ENCODE measurements around the gene SCGB3A2.
"Not testable (repeated sequence)": the region's sequence is repeated elsewhere in the genome, so short reads cannot be mapped to it uniquely, and the experiment has no call there.

Gene SCGB3A2

DNA sequence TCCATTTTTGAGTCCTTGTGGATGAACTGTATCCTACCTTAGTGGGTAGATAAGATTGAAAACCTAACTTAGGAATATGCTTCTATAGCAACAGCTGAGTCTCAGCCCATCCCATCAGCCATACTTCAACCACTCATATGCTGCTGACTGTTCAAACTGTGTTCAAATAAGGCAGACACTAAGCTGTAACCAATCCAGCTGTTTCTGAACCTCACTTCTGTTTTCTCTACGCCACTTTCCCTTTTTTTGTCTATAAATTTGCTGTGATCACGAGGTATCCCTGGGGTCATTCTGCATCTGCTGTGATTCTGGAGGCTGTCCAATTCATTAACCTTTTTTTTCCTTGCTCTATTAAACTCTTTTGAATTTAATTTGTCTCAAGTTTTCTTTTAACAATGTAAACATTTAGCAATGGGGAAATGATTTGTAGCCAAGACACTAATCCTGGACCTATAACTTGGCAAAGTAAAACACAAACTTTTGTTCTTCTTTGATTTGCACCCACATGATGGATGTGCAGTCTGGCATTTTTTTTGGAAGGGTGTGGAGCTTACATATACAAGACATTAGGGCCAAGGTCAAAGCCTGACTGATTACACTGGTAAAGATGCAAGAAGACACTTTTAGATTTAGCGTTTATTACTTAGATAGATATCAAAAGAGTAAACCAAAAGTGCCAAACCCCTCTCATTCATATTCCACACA, 14.9 kb upstream of the SCGB3A2 start:
- no peak for DNase-seq (ENCODE audit: low read depth)

DNA sequence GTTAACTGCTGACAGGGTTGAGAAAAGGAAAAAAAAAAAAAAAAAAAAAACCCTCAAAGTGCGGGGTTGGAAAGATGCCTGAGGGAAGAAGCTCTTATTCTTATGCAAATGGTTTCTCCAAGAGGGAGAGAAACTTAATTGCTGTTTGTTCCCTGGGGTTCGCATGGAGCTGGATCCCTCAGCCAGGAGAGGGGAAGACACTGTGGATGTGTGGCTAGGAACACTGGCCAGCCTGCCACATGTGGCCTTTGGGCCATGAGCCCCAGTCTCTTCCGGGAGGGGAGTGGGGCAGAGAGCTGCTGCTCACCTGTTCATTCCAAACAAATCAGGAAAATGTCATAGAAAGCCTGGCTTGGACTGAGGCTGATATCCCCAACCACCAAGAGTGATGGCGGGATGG, 9.4 kb upstream of the SCGB3A2 start:
- DNase-seq (ENCODE audit: low read depth): no peak

GRCh38 chr5:147869892-147870291, 8.6 kb upstream of the SCGB3A2 start:
- DNase-seq (ENCODE audit: low read depth): not testable (repeated sequence)

DNA sequence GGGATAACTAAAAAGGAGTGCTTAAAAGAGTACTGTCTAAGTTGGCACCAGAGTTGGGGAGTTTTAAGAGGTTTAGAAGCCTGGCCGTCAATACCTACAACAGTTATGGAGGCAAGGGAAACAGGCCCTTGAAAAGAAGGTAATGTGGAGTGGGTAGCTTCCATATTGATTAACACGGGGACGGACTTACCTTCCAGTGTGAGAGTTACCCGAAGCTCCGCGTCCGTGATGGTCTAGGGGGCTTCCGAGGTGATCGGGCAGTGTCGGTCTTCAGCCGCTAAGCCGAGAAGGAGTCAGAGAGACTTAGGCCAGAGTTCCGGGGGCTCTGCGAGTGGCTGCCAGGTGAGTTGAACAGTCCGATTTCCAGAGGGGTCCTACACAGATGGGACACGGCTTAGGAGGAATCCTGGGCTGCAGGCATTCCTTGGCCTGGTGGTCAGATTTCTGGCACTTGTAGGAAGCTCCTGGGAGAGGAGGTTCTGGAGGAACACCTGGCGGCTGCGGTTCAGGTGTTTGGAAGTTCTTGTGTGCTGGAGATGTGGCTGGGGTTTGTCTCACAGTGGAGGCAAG, 6.4 kb upstream of the SCGB3A2 start:
- DNase-seq (ENCODE audit: low read depth): not testable (repeated sequence)

GRCh38 chr5:147872744-147873435, 5.6 kb upstream of the SCGB3A2 start:
- not testable (repeated sequence) for DNase-seq (ENCODE audit: low read depth)

DNA sequence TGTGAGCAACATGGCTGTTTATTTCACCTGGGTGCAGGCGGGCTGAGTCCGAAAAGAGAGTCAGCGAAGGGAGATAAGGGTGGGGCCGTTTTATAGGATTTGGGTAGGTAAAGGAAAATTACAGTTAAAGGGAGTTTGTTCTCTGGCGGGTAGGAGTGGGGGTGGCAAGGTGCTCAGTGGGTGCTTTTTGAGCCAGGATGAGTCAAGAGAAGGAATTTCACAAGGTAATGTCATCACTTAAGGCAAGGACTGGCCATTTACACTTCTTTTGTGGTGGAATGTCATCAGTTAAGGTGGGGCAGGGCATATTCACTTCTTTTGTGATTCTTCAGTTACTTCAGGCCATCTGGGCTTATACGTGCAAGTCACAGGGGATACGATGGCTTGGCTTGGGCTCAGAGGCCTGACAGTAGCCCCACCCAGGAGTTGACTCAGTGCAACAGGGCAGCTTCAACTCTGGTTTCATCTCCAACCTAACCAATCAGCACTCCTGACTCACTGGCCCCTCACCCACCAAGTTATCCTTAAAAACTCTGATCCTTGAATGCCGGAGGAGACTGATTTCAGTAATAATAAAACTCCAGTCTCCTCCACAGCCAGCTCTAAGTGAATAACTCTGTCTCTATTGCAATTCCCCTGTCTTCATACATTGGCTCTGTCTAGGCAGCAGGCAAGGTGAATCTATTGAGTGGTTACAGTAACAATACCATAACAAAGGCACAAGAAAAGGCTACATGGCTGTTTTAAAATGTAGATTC, 4.2 kb upstream of the SCGB3A2 start:
- DNase-seq (ENCODE audit: low read depth): not testable (repeated sequence)

DNA sequence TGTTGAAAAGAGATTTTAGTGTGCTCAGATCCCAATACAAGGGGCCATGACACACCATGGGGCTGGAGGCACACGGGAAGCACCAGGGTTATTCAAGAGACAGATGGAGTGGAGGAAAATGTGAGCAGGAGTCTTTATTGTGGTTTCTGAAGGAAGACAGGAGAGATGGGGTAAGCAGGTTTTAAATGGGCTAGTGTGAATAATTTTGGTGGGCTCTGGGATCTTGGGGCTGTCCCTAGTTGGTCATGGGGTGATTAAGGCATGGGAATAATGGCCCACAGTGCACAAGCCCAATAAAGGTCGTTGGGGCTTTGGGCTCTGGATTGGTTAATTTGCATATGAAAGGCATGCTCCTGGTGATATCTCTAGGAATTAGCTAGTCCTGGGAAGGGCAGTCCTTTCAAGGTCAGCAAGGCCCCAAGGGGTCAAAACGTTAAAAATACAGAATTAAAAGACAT, 3.6 kb upstream of the SCGB3A2 start:
- DNase-seq (ENCODE audit: low read depth): no peak

GRCh38 chr5:147876141-147876540, 2.4 kb upstream of the SCGB3A2 start:
- DNase-seq (ENCODE audit: low read depth): no peak

DNA sequence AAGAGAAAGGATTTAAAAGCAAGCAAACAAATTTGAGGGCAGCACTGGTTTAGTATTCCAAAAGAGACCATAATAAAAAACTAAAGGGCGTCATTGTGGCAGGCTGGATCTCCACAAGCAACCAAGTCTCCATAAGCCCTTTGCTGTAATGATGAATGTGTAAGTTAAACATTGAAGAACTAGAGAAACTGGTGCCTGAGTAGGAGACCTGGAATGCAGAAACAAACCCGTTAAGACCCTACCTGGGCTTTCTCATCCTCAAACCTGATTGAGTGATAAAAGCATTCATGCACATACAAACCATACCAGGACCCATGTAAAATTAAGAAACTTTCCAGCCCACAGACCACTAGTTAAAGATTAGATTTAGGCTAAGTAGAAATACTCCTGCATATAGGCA, 1.9 kb upstream of the SCGB3A2 start:
- no peak for DNase-seq (ENCODE audit: low read depth)

DNA sequence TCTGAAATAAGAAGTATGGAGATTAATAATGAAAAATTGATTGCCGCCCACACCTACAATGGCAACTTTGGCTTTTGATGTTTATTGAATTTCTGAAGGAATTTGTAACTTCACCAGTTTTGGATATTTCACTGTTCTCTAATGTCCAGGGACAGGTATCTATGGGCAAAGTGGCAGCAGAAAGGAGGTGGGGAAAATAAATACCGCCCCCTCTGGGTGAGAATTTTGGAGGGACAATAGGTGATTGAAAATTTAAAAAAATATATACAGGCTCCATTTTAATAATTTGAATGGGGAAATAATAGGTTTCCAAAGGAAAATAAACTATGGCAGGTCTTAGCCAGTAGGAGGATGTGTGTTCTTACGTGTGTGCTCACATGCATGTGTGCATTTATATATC, 1.3 kb downstream of the SCGB3A2 start:
- no peak for DNase-seq (ENCODE audit: low read depth)

- no peak for DNase-seq (ENCODE audit: low read depth)
Measured at GRCh38 chr5:147880487-147880886, 2.0 kb downstream of the SCGB3A2 start.

DNA sequence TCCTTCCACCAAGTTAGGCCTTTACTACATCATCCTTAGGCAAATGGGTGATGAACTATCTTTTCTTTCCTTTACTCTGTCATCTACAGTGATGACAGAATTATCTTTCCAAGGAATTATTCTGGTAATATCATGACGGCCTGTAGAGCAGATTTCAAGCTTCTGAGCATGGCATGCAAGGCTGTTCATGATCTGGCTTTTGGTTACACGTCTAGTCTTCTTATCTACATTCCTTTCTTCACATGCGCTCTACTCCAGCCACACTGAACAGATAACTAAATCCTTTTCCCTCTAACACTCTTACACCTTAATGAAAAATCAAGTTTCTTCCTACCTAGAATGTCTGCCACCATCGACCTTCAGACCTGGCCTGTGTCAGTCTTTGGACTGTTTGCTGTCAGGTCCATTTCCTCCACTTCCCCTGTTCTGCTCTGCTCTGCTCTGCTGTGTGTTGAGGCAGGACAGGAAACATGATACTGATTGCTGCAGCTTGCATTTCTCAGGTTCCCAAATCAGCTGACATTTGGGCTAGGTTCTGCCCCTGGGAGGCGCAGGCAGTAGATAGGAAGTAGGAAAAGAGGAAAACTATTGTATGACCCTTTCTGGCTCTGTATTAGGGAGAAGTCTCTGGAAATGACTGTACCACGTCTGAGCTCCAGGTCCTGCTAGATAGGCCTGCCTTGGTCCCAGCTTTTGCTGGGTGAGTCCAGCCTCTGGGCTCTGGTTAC, 4.2 kb downstream of the SCGB3A2 start:
- no peak for DNase-seq (ENCODE audit: low read depth)

- DNase-seq (ENCODE audit: low read depth): no peak
Measured at GRCh38 chr5:147887026-147887627, 8.6 kb downstream of the SCGB3A2 start.

DNA sequence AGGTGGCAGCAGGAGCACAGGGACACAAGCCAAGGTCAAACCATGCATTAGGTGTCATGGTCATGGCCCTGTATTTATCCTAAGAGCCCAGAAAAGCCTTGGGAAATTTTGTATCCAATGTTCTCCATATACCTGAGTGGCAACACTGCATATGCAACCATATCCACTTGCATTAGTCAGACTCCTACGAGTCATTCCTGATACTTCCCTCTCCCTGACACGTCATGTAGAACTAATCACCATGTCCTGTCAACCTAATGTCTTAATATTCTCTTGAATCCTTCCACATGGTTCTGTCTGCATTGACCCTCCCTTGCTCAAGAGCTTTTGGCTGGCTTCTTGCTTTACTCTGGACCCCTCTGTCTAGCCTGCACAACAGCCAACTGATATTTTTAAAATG, 9.4 kb downstream of the SCGB3A2 start:
- no peak for DNase-seq (ENCODE audit: low read depth)

DNA sequence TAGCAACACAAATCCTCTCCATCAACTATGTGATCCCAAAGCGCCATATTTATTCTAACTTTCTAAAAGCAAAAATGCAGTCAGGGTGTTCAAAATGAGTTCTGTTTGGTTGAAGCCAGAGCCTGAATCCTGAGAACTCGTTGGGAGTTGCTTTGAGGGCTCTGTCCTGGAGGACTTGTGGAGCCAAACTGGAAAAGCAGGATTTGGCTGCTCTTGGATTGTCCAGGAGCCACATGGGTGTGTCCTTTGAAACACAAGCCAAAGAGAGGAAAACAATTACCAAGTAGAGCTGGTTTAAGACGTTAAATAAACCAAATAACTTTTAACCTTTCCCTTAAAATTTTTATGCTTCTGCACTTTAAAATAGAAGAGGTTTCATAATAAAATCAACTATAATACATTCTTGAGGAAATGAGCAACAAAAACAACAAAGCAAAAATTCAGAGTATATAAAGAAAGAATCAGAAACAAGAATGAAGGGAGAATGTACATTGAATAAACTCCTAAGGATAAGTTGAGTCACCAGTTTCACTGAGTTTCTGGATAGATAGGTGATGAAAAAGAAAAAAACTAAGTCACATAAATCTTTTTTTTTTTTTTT, 14.3 kb downstream of the SCGB3A2 start:
- DNase-seq (ENCODE audit: low read depth): no peak

GRCh38 chr5:147893820-147894219, 15.3 kb downstream of the SCGB3A2 start:
- DNase-seq (ENCODE audit: low read depth): no peak

GRCh38 chr5:147895864-147896263, 17.4 kb downstream of the SCGB3A2 start:
- no peak for DNase-seq (ENCODE audit: low read depth)

- no peak for DNase-seq (ENCODE audit: low read depth)
Measured at GRCh38 chr5:147898875-147899401, 20.4 kb downstream of the SCGB3A2 start.

GRCh38 chr5:147901599-147902039, 23.1 kb downstream of the SCGB3A2 start:
- DNase-seq (ENCODE audit: low read depth): no peak

DNA sequence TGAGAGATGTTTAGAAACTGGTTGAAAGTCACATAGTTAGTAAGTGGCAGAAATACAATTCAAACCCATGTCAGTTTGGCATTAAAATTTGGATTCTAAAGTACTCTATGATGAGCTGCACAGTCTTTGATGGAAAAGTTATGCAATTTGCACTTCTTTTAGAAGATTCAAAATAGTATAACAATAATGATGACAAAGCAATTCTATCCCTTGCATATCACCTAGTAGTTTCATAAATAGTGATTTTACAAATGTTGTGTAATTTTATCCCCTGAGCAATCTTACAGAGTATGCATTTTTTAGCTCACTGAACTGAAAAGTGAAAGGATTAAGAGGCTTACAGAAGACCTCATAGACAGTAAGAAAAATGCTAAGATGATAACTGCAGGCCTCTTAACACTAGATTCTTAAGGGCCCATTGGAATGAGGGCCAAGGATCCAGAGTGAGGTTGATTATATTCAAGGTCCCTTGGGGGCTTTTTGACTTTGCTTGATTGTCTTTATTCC, 24.2 kb downstream of the SCGB3A2 start:
- no peak for DNase-seq (ENCODE audit: low read depth)

DNA sequence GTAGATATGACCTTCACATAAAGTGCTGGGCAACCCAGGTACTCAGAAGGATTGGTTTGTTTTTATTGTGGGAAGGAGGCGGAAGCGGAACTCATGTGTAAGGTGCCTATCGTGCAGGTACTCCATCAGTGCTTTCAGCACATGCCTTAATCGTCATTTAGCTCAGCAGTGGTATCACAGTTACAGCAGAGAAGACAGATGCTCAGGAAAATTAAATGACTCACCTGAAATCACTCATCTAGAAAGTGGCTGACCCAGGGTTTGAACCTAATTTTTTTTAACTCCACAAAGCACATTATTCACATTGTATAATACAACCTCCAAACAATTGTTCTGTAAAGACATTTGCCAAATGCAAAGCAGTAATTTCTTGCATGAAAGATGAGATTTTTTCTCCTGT, 25.6 kb downstream of the SCGB3A2 start:
- no peak for DNase-seq (ENCODE audit: low read depth)

All from stimulated activated CD4-positive, alpha-beta T cell treated with anti-CD3 and anti-CD28 coated beads, Interleukin-2, amount 100 ng/mL, for 4 hours (primary cell).